HCT116 (cell line): ENCODE measurements around the gene MARCHF3.

Source experiments
- CTCF ChIP-seq, 3 experiments: fragments of 200-600 bp in 1 of 3; sonication (generic) in 1 of 3; IDR thresholded peaks in 2 of 3; conservative IDR thresholded peaks in 1 of 3; 2 replicates each; pipeline ENCODE4 v1.5.1; 2012 to 2017; ENCODE audit warnings: low read depth in 2 of 3, low read length in 2 of 3, antibody characterized with exemption in 1 of 3, borderline replicate concordance in 1 of 3, control low read depth in 1 of 3, mild to moderate bottlenecking in 1 of 3, mixed read lengths in 1 of 3, mixed run types in 1 of 3, moderate library complexity in 1 of 3; ENCODE audit not compliant: insufficient read depth in 1 of 3
- EGR1 ChIP-seq: IDR thresholded peaks from 2 replicates; pipeline ENCODE4 v1.6.1; 2012; ENCODE audit warnings: low read depth
- JUND ChIP-seq: IDR thresholded peaks from 2 replicates; pipeline ENCODE4 v1.6.1; 2012
- POLR2A ChIP-seq: IDR thresholded peaks from 2 replicates; pipeline ENCODE4 v1.7.0; 2011; ENCODE audit warnings: borderline replicate concordance; ENCODE audit not compliant: insufficient read depth, insufficient read length; ENCODE audit errors: extremely low read depth
- POLR2AphosphoS5 ChIP-seq: IDR thresholded peaks from 2 replicates; pipeline ENCODE4 v1.6.1; 2011; ENCODE audit warnings: mild to moderate bottlenecking, low read depth, low read length, moderate library complexity
- SRF ChIP-seq: IDR thresholded peaks from 2 replicates; pipeline ENCODE4 v1.6.1; 2012; ENCODE audit warnings: low read depth

DNA sequence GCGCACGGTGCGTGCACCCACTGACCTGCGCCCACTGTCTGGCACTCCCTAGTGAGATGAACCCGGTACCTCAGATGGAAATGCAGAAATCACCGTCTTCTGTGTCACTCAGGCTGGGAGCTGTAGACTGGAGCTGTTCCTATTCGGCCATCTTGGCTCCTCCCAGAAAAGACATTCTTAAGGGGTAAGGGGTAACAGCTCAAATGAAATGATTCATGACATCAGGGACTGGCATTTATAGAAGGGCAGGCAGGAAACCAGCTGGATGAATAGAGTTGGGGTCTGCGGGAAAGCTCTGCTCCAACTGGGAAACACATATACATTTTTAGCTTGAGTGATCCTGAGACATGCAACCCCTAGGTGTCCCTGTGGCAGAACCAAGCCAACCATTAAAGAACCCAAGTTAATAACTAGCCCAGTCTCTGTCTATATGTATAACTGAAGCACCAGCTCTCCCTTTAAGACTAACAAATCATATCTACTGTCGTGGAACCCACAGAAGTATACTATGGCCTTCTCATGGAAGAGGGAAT is 134.1 kb downstream of the MARCHF3 start:
- TF ChIP-seq EGR1 (no peak), POLR2A (no peak), CTCF (IDR thresholded peaks at IDR 0.05 in 2 of 3, conservative IDR thresholded peaks at IDR 0.05 in 1 of 3; ENCODE audit: borderline replicate concordance in 1 of 3, insufficient read depth in 1 of 3, low read depth in 2 of 3, low read length in 2 of 3) (no peak), POLR2AphosphoS5 (no peak), SRF (no peak), JUND (no peak)
